GM13977 (cell line): Measurements from ENCODE around the gene LMNTD1.
"Not testable (repeated sequence)": the region's sequence is repeated elsewhere in the genome, so short reads cannot be mapped to it uniquely, and the experiment has no call there.

Source experiments
- DNase-seq: peaks from one replicate; pipeline ENCODE4 v3.0.0; 2012; ENCODE audit warnings: low spot score
- CTCF ChIP-seq: IDR thresholded peaks from 2 replicates; pipeline ENCODE4 v1.5.1; 2012; ENCODE audit warnings: mild to moderate bottlenecking, control low read depth; ENCODE audit not compliant: insufficient read depth; ENCODE audit errors: extremely low read depth, missing control alignments
- in situ Hi-C: fragments of 300-500 bp; cut with MboI; formaldehyde crosslinking; loops from one replicate; pipeline ENCODE4 v1.12.0; 2022; ENCODE audit warnings: low sequenced_read_pairs, low pct_unique_long_range_greater_than_20kb, mixed read lengths, inconsistent platforms; ENCODE audit not compliant: unreplicated experiment

Gene LMNTD1

DNA sequence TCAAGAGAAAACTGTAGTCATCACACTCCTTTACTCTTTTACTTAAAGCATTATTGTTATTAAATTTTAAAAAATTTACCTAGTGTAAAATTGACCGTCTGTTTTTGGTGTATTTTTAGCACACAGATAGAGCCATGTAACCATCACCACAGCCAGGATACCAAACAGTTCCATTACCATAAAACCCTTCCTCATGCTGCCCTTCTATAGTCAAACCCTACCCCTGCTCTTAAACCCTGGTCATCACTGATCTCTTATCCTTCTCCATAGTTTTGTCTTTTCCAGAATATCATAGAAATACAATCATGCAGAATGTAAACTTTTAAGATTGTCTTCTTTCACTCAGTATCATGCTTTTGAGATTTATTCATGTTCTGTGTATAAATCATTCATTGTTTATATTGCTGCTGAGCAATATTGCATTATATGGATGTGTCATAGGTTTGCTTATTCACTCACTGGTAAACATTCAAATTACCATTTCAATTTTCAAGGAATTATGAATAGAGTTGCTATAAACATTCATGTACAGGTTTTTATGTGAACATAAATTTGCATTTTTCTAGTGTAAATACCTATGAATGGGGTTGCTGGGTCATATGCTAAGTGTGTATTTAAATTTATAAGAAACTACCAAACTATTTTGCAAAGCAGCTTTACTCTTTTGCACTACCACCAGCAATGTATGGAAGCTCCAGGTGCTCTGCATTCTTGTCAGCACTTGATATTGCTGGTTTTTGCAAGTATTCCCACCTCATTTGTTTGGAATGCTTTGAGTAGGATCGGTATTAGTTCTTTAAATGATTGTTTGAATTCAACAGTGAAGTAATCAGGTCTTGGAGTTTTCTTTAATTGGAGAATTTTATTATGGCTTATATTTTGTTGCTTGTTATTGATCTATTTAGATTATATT is 125.5 kb downstream of the LMNTD1 start:
- in situ Hi-C loops, result no loop called here
- TF ChIP-seq CTCF, result no peak

DNA sequence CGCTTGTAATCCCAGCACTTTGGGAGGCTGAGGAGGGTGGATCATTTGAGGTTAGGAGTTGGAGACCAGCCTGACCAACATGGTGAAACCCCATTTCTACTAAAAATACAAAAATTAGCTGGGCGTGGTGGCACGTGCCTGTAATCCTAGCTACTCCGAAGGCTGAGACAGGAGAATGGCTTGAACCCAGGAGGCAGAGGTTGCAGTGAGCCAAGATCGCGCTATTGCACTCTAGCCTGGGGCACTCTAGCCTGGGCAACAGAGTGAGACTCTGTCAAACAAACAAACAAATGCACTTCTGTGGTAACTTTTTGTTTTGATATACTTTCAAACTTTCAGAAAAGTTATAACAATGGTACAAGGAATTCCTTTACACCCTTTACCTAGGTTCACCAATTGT is 126.3 kb downstream of the LMNTD1 start:
- DNase-seq, in situ Hi-C loops: not testable (repeated sequence)

More for the DNA sequence above, 125.5 kb downstream of the LMNTD1 start:
- no peak for DNase-seq
